GM18867 (cell line): ENCODE data around the gene SYMPK.

Source experiments
- ATAC-seq: cut with Tn5 transposase; IDR thresholded peaks from one replicate; pipeline ENCODE4 v1.9.1; 2021; ENCODE audit warnings: mild to moderate bottlenecking, moderate library complexity; ENCODE audit not compliant: unreplicated experiment

Gene SYMPK

GRCh38 chr19:45826934-45827333, 36.0 kb downstream of the SYMPK start:
- no peak for ATAC-seq

GRCh38 chr19:45825917-45826893, 36.7 kb downstream of the SYMPK start:
- ATAC-seq, result no peak

GRCh38 chr19:45825263-45825605, 37.7 kb downstream of the SYMPK start:
- ATAC-seq, result no peak

GRCh38 chr19:45824531-45825262, 38.2 kb downstream of the SYMPK start:
- no peak for ATAC-seq

- no peak for ATAC-seq
Measured at GRCh38 chr19:45824041-45824471, 38.9 kb downstream of the SYMPK start.

GRCh38 chr19:45823182-45823581, 39.8 kb downstream of the SYMPK start:
- ATAC-seq, result no peak

- no peak for ATAC-seq
Measured at GRCh38 chr19:45822716-45823115, 40.2 kb downstream of the SYMPK start.

GRCh38 chr19:45821570-45821969, 41.4 kb downstream of the SYMPK start:
- ATAC-seq, result no peak

GRCh38 chr19:45821103-45821521, 41.8 kb downstream of the SYMPK start:
- no peak for ATAC-seq

GRCh38 chr19:45820413-45821102, 42.4 kb downstream of the SYMPK start:
- ATAC-seq, result no peak

- no peak for ATAC-seq
Measured at GRCh38 chr19:45819769-45820168, 43.2 kb downstream of the SYMPK start.

- no peak for ATAC-seq
Measured at GRCh38 chr19:45817725-45818301, 45.1 kb downstream of the SYMPK start.

GRCh38 chr19:45817010-45817724, 45.8 kb downstream of the SYMPK start:
- peak; percentile 81 for ATAC-seq

GRCh38 chr19:45816236-45817009, 46.5 kb downstream of the SYMPK start:
- ATAC-seq, result no peak

GRCh38 chr19:45815481-45816216, 47.3 kb downstream of the SYMPK start:
- ATAC-seq, result no peak

GRCh38 chr19:45814851-45815480, 48.0 kb downstream of the SYMPK start, which contains the start of gene RSPH6A:
RSPH6A (minus strand) TSS chr19:45815308; CDS start chr19:45815176, 132 bp downstream.
- ATAC-seq, result no peak

GRCh38 chr19:45814166-45814780, 48.7 kb downstream of the SYMPK start:
- no peak for ATAC-seq

GRCh38 chr19:45812297-45812696, 50.6 kb downstream of the SYMPK start:
- no peak for ATAC-seq
